ENCODE results near the gene POLD2.

POLD2 gene

DNA sequence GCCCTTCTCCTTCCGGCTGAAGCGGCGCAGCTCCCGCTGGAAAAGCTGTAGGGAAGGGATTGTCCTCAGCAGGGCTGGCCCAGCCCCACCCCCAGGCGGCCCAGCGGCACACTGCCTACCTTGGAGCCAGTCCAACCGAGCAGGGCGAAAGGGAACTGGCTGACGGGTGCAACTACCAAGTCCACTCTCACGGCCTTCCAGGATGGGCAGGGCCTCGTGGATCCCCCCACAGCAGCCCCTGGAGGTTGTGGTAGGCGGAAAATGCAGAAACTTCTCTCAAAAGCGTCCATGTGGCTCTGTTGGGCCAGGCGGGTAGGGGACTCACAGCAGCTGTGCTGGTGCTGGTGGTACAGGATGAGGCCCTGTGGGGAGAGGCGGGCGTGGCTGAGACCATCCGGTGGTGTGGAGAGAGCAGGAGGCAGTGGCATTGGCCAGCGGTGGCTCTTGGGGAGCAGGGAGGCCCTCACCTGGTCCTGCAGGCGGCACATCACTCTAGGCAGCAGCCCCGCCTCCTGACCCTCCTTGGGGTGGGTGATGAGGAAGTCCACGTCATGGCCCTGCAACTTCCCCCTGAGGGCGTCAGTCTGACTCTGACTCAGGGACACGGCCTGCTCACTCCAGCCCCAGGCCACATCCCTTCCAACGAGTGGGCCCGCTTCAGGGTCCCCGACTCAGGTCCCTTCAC lies 49.5 kb downstream of the POLD2 start:
- peak; percentile 77 for ATAC-seq (replicated peaks; ENCODE audit: extremely low read depth, poor library complexity, severe bottlenecking)
- H3K9me3 Mint-ChIP-seq, result no peaks in the 10 kb centered on the region
- no peak overlapping the region for H3K4me3 Mint-ChIP-seq
- peaks cover 15% of the 10 kb centered on the region for H3K4me1 Mint-ChIP-seq
- no peaks in the 10 kb centered on the region for H3K27me3 Mint-ChIP-seq
- DNase-seq (ENCODE audit: low spot score in 2 of 2), result peak in 1 of 2 donors; percentile 28
- peaks cover 23% of the 10 kb centered on the region for H3K36me3 Mint-ChIP-seq (ENCODE audit: insufficient read depth)
- peak overlapping the region; percentile 25 for H3K27ac Mint-ChIP-seq (ENCODE audit: low read depth)

GRCh38 chr7:44072364-44073231 lies 50.8 kb downstream of the POLD2 start:
- no peaks in the 10 kb centered on the region for H3K9me3 Mint-ChIP-seq
- ATAC-seq (replicated peaks; ENCODE audit: extremely low read depth, poor library complexity, severe bottlenecking) (no peak), DNase-seq (ENCODE audit: low spot score in 2 of 2) (no peak)
- H3K27me3 Mint-ChIP-seq, result no peaks in the 10 kb centered on the region
- peaks cover 16% of the 10 kb centered on the region for H3K36me3 Mint-ChIP-seq (ENCODE audit: insufficient read depth)
- H3K27ac Mint-ChIP-seq (ENCODE audit: low read depth), result peak overlapping the region; percentile 19
- H3K4me3 Mint-ChIP-seq, result no peak overlapping the region
- peaks cover 12% of the 10 kb centered on the region for H3K4me1 Mint-ChIP-seq

- H3K27me3 Mint-ChIP-seq, result no peaks in the 10 kb centered on the region
- peak overlapping the region; percentile 19 for H3K27ac Mint-ChIP-seq (ENCODE audit: low read depth)
- ATAC-seq (replicated peaks; ENCODE audit: extremely low read depth, poor library complexity, severe bottlenecking) (no peak), DNase-seq (ENCODE audit: low spot score in 2 of 2) (no peak)
- no peaks in the 10 kb centered on the region for H3K9me3 Mint-ChIP-seq
- peaks cover 15% of the 10 kb centered on the region for H3K36me3 Mint-ChIP-seq (ENCODE audit: insufficient read depth)
- peaks cover 12% of the 10 kb centered on the region for H3K4me1 Mint-ChIP-seq
- no peak overlapping the region for H3K4me3 Mint-ChIP-seq
These were observed 51.5 kb downstream of the POLD2 start for GRCh38 chr7:44071726-44072363.

GRCh38 chr7:44068054-44068453 lies 55.3 kb downstream of the POLD2 start:
- Mint-ChIP-seq H3K36me3 (ENCODE audit: insufficient read depth) (peaks cover 5% of the 10 kb centered on the region), H3K27me3 (no peaks in the 10 kb centered on the region), H3K9me3 (no peaks in the 10 kb centered on the region), H3K27ac (ENCODE audit: low read depth) (no peak overlapping the region), H3K4me1 (peaks cover 28% of the 10 kb centered on the region), H3K4me3 (no peak overlapping the region)
- DNase-seq (ENCODE audit: low spot score in 2 of 2) (no peak), ATAC-seq (replicated peaks; ENCODE audit: extremely low read depth, poor library complexity, severe bottlenecking) (no peak)

DNA sequence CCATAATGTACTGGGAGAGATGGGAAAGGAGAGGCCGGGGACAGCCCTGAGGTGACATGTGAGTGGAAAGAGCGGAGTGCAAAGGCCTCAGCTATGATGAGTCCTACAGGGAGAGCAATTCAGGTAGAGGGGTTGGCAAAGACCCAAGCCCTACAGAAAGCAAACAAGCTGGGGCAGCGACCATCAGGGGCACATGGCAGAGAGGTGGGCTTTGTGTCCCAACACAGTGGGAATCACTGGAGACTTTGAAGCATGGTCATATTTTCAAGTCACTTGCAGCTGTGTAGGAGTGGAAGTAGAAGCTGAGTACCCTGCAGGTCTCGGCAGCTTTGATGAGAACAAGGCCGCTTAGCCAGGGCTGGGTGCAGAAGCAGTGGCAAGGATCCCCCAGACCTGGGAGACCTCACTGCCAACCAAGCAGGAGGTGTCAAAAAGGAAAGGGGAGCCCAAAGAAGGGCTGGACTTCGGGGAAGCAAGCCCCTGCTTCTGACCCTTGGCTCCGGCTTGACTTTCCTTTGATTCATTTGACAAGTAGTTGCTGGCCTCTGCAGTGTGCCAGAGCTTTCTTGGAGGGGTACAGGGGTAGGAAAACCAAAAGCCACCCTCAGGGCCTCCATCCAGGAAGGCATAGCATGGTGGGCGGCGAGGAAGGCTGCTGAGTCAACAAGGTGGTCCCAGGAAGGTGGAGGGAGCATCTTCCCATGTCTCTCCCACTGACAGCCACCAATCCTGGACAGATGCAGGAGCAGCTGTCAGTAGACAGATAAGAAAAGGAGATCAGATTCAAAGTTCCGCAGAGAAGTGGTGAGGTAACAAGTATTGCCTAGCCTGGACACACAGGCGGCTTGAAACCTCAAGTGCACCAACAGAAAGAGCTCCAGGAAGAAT lies 56.0 kb downstream of the POLD2 start:
- peaks cover 28% of the 10 kb centered on the region for H3K4me1 Mint-ChIP-seq

GRCh38 chr7:44066494-44067063 lies 56.8 kb downstream of the POLD2 start:
- no peaks in the 10 kb centered on the region for H3K27me3 Mint-ChIP-seq
- H3K27ac Mint-ChIP-seq (ENCODE audit: low read depth), result peak overlapping the region; percentile 33
- no peaks in the 10 kb centered on the region for H3K9me3 Mint-ChIP-seq
- peaks cover 28% of the 10 kb centered on the region for H3K4me1 Mint-ChIP-seq
- DNase-seq (ENCODE audit: low spot score in 2 of 2) (no peak), ATAC-seq (replicated peaks; ENCODE audit: extremely low read depth, poor library complexity, severe bottlenecking) (no peak)
- no peak overlapping the region for H3K4me3 Mint-ChIP-seq
- peaks cover 2% of the 10 kb centered on the region for H3K36me3 Mint-ChIP-seq (ENCODE audit: insufficient read depth)

More for the DNA sequence above, 56.0 kb downstream of the POLD2 start:
- H3K9me3 Mint-ChIP-seq, result no peaks in the 10 kb centered on the region
- peaks cover 5% of the 10 kb centered on the region for H3K36me3 Mint-ChIP-seq (ENCODE audit: insufficient read depth)
- no peak overlapping the region for H3K4me3 Mint-ChIP-seq
- ATAC-seq (replicated peaks; ENCODE audit: extremely low read depth, poor library complexity, severe bottlenecking), result no peak
- H3K27me3 Mint-ChIP-seq, result no peaks in the 10 kb centered on the region
- peak overlapping the region; percentile 33 for H3K27ac Mint-ChIP-seq (ENCODE audit: low read depth)
- DNase-seq (ENCODE audit: low spot score in 2 of 2), result no peak

GRCh38 chr7:44066111-44066460 lies 57.3 kb downstream of the POLD2 start:
- no peaks in the 10 kb centered on the region for H3K9me3 Mint-ChIP-seq
- H3K27ac Mint-ChIP-seq (ENCODE audit: low read depth), result peak overlapping the region; percentile 74
- H3K4me3 Mint-ChIP-seq, result no peak overlapping the region
- ATAC-seq (replicated peaks; ENCODE audit: extremely low read depth, poor library complexity, severe bottlenecking) (no peak), DNase-seq (ENCODE audit: low spot score in 2 of 2) (no peak)
- peaks cover 28% of the 10 kb centered on the region for H3K4me1 Mint-ChIP-seq
- H3K27me3 Mint-ChIP-seq, result no peaks in the 10 kb centered on the region
- H3K36me3 Mint-ChIP-seq (ENCODE audit: insufficient read depth), result peaks cover 5% of the 10 kb centered on the region

GRCh38 chr7:44065431-44066110 lies 57.8 kb downstream of the POLD2 start, which contains the start of gene PGAM2:
TSS of gene PGAM2 (minus strand) at chr7:44065567. CDS start at chr7:44065529, 38 bp downstream.
- DNase-seq (ENCODE audit: low spot score in 2 of 2) (no peak), ATAC-seq (replicated peaks; ENCODE audit: extremely low read depth, poor library complexity, severe bottlenecking) (no peak)
- Mint-ChIP-seq H3K9me3 (no peaks in the 10 kb centered on the region), H3K36me3 (ENCODE audit: insufficient read depth) (peaks cover 6% of the 10 kb centered on the region), H3K27ac (ENCODE audit: low read depth) (peak within 1 kb of the TSS; percentile 74), H3K27me3 (no peaks in the 10 kb centered on the region), H3K4me1 (peaks cover 28% of the 10 kb centered on the region), H3K4me3 (no peak within 1 kb of the TSS)

DNA sequence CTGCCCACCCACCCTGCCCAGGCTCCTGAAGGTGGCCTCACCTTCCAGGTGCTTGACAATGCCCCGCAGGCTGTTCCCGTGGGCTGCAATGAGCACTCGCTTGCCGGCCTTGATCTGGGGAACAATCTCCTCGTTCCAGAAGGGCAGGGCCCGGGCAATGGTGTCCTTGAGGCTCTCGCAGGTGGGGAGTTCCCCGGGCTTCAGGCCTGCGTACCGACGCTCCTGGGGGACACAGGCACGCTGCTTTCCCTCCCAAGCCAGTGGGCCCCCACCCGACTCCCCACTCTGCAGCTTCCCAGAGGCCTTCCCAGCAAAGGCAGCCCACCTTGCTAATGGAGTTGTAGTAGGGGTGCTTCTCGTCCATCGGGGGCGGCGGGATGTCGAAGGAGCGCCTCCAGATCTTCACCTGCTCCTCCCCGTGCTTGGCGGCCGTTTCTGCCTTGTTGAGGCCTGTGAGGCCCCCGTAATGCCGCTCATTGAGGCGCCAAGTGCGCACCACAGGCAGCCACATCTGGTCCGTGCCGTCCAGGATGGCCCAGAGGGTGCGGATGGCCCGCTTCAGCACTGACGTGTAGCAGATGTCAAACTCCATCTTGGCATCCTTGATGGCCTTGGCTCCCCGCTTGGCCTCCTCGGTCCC lies 58.4 kb downstream of the POLD2 start:
- Mint-ChIP-seq H3K27ac (ENCODE audit: low read depth) (peak overlapping the region; percentile 74), H3K4me3 (no peak overlapping the region), H3K4me1 (peaks cover 30% of the 10 kb centered on the region), H3K36me3 (ENCODE audit: insufficient read depth) (peaks cover 6% of the 10 kb centered on the region), H3K27me3 (no peaks in the 10 kb centered on the region), H3K9me3 (no peaks in the 10 kb centered on the region)
- no peak for DNase-seq (ENCODE audit: low spot score in 2 of 2)
- ATAC-seq (replicated peaks; ENCODE audit: extremely low read depth, poor library complexity, severe bottlenecking), result no peak
